NCI-H128 (cell line): ENCODE measurements around the gene NMRK2.
A peak's percentile ranks its signal among the peaks of the same experiment; 100 is the strongest.
"Not testable (repeated sequence)": the region's sequence is repeated elsewhere in the genome, so short reads cannot be mapped to it uniquely, and the experiment has no call there.

Experiments
- DNase-seq: peaks from one replicate; lab custom pipeline; 2025; ENCODE audit not compliant: unreplicated experiment; lab: John Stamatoyannopoulos, UW

Gene NMRK2

DNA sequence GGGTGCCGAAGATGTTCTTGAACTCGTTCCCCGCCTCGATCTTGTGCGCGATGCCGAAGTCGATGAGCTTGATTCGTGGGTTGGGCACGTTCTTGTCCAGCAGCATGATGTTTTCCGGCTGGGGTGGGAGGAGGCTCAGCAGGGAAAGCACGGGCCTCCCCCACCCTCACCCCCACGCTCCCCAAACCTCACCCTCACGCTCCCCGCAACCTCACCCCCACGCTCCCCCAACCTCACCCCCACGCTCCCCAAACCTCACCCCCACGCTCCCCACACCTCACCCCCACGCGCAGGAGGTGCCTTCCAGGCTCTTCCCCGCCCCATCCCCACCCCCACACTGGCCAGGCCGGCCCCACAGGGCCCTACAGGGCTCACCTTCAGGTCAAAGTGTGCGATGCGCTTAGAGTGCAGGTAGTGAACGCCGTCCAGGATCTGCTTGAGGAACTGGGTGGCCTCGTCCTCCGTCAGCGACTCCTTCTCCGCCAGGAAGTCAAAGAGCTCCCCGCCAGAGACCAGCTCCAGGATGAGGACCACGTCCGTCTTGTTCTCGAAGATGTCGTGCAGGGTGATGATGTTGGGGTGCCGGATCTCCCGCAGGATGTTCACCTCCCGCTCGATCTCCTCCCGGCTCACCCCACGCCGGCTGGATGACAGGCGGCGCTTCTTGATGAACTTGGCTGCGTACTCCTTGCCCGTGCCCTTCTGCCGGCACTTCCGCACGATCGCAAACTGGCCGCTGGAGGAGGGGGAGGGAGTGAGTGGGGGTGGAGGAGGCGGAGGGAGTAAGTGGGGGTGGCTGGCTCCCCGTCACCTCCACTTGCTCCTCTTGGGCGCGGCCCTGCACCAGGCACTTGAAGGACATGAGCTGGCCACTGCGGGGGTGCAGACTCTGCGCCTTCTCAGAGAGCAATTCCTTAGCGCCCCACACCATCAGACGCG lies 31.7 kb downstream of the NMRK2 start:
- DNase-seq, result no peak

DNA sequence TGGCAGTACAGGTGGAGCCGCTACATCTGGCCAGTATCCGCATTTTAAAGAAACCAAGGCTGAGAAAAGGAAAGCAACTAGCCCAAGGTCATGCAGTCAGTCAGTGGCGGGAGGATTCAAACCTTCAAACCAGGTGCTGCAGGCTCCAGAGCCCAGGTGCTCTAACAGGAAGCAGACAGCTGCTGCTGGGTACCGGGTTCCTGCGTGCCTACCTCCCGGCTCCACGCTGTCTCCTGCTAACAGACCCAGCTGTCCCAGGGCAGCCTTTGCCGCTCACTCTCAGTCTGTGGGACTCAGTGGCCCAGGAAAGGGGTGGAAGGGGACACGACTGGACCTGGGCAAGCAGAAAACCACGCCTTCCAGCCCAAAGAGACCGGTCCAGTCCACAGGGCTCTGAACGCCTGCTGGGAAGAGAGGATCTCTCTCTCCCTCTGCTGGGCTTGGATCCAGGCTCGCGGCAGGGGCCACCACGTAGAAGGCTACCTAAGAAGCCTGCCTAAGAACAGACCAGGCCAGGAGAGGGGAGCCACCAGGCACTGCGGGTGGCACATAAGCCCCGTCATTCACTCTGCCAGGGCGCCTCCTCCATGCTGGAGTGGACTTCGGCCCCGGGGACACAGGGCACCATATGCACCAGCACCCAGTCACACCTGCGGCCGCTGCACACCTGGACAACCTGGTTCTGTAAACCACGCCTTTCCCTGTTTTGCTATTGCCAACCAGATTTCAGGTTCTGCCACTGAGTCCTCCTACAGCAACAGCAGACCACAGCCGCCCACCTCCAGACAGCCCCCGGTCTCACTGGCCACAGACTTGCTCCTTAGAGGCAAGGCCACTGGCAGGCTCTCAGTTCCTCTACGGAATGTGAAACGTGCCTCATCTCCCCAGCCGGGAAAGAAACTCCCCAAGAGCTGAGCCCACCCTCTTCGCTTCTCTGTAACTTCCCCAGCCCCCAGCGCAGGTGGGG lies 33.5 kb downstream of the NMRK2 start:
- DNase-seq, result no peak

DNA sequence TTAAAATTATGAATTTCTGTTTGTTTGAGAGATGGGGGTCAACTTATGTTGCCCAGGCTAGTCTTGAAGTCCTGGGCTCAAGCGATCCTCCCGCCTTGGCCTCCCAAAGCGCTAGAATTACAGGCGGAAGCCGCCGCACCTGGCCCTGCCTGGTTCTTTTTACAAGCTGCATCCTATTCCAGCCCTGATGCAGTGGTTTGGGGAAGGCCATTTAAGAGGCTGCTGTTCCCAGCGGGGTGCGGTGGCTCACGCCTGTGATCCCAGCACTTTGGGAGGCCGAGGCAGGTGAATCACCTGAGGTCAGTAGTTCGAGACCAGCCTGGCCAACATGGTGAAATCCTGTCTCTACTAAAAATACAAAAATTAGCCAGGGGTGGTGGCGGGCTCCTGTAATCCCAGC lies 35.1 kb downstream of the NMRK2 start:
- DNase-seq, result not testable (repeated sequence)

- no peak for DNase-seq
Observed at GRCh38 chr19:3968556-3969434, 35.9 kb downstream of the NMRK2 start.

GRCh38 chr19:3969435-3970312 lies 36.8 kb downstream of the NMRK2 start:
- DNase-seq, result no peak

- no peak for DNase-seq
Observed at GRCh38 chr19:3970313-3970807, 37.5 kb downstream of the NMRK2 start.

DNA sequence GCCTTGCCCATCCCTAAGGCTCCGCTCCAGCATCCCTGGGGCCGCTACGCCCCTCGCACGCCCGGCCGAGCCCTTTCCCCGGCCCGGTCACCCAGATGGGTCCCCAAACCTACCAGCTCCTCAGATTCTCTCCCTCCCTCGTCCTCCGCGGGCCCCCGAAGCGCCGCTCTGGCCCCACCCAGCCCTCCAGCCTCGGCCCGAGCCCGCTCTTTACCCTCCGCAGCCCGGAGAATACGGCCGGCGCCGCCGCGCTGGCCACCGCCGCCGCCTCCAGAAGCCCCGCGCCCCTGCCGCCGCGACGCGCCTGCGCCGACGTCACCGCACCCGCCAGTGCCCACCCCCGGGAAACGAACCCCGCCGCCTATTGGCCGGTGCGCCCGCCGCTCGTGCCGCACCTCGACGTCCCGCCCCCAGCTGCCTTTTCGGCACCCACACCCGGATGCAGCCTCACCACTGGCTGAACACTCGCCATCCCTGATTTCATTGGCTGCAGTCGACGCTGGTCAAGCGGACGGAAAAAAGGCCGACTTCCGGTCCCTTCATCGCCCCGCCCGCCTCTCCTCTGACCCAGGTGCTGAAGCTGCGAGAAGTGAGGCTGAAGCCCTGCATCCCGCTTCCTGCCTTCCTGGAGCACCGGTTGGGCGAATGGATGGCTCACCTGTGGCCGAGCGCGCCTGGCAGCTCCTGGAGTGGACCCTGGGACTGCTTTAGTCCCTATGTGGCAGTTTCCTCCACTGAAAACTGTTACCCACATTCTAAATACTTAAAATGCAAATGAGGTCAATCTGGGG lies 38.1 kb downstream of the NMRK2 start, which contains the start of gene DAPK3:
TSS of gene DAPK3 (minus strand) at position 292 of the 791 bp plus-strand sequence. CDS start 1,364 bp downstream, outside the sequence.
- peak; percentile 96 for DNase-seq

DNA sequence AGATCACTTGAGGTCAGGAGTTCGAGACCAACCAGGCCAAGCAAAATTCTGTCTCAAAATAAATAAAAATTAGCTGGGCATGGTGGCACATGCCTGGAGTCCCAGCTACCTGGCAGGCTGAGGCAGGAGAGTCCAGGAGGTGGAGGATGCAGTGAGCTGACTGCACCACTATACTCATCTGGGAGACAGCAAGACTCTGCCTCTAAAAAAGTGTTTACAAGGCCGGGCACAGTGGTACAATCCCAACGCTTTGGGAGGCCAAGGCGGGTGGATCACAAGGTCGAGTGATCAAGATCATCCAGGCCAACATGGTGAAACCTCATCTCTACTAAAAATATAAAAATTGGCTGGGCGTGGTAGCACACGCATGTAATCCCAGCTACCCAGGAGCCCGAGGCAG lies 42.3 kb downstream of the NMRK2 start:
- no peak for DNase-seq

DNA sequence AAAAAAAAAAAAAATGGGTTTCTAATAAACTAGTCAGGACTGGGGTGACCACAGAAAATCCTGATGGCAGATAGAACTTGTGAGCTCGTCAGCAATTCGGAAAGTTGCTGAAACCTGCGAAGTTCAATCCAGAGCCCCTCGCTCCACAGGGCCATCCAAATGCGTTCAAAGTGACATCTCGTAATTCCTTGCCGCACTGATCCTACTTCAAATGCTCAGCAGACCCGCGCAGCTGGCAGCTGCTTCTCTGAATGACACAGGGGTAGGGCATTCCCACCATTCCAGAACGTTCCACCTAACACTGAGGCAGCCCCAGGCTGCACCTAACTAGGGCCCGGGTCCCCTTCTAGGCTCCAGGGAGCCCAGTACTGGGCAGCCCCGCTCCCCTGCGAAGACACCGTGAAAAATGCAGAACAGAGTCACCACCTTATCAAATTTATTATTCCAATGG lies 42.8 kb downstream of the NMRK2 start:
- no peak for DNase-seq

DNA sequence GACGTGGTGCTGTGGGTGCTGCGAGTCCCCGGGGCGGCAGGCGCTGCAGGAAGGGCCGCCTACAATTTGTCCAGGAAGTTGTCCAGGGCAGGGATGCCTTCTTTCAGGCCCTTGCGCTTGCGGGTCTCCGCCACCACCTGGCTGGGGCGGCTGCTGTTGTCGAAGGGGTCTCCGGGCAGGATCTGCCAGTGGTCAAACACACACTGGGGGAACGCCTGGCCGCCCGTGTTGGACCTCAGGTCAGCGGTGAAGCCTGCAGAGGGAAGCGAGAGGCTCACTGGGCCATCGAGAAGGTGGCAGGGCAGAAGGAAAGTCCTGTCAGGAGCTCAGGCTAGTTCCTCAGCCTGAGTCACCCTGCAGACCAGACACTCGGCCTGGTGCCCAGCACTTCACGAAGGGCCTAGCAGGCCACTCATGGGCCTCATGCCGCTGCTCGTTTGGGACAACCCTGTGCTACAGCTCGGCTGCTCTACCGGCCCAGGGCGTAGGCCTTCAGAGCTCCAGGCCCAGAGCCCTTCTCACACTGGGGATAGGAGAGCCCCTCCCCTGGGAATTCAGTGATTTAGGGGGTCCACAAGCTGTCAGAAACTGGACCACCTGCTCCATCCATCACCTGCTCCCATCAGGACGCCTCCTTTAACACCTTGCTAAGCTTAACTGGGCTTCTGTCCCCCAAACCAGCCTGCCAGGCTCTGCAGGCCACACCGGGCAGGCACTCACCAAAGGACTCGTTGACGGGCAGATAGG lies 43.8 kb downstream of the NMRK2 start:
- DNase-seq, result no peak

DNA sequence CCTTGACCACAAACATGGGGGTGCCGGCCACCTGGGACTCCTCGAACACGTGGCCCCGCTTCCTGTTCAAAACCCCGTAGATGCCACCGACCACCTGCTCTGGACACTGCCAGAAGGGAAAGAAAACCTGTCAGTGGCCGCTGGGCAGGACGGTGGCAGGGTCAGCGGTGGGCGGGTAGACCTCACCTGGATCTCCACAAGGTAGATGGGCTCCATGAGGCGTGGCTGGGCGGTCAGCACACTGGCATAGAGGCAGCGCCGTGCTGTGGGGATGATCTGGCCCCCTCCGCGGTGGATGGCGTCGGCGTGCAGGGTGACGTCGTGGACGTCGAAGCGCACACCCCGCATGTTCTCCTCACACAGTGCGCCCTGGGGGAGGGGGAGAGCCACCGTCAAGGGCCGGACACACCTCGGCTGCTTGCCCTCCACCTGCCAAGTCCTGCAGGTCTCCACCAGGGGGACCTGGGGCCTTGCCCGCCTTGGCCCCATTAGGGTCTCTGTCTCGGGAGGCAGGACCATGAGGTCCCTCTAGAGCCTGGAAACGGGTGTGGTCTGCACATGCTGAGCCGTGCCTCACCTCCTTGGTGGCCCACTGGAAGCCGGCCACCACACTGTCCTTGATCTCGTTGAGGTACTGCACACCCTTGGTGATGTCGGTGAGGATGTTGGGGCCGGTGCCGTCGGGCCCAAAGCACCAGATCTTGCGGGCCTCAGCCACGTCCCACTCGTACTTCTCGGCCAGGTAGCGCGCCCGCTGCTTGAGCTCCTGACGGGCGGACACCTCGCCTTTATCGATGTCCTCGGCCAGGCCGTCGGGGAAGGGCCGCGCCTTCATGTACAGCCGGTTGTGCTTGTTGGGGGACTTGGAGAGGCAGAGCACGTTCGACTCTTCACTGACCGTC lies 44.6 kb downstream of the NMRK2 start:
- DNase-seq, result no peak

- no peak for DNase-seq
Observed at GRCh38 chr19:3978145-3978544, 45.3 kb downstream of the NMRK2 start.

DNA sequence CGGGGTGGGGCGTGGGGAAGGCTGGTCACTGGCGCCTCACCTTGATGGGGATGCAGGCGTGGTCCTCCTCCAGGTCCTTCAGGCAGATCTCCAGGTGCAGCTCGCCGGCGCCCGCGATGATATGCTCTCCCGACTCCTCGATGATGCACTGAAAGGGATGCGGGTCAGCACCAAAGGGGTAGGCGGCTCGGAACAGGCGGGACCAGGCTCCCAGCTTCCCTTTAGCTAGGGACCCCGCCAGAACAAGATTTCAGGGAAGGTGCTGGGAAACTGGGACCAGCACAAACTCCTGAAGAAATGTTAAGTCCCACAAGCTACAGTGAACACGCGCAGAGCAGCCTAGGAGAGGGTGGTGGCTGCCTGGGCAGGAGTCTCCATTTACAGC lies 46.4 kb downstream of the NMRK2 start:
- DNase-seq, result no peak

- DNase-seq, result no peak
Observed at GRCh38 chr19:3979674-3980352, 46.9 kb downstream of the NMRK2 start.

GRCh38 chr19:3980353-3981251 lies 47.7 kb downstream of the NMRK2 start:
- no peak for DNase-seq
